ENCODE data around the gene SORCS2. TPM values are rescaled to one million over a fixed set of nuclear protein-coding genes. Genes with fewer than 3 reads are reported as not detected.

The SORCS2 gene
- total RNA-seq, 5 donors from 2014 or later (not counting 1 experiment from before 2014, with no cell fraction given), result 0.22 TPM; not detected in 4

DNA sequence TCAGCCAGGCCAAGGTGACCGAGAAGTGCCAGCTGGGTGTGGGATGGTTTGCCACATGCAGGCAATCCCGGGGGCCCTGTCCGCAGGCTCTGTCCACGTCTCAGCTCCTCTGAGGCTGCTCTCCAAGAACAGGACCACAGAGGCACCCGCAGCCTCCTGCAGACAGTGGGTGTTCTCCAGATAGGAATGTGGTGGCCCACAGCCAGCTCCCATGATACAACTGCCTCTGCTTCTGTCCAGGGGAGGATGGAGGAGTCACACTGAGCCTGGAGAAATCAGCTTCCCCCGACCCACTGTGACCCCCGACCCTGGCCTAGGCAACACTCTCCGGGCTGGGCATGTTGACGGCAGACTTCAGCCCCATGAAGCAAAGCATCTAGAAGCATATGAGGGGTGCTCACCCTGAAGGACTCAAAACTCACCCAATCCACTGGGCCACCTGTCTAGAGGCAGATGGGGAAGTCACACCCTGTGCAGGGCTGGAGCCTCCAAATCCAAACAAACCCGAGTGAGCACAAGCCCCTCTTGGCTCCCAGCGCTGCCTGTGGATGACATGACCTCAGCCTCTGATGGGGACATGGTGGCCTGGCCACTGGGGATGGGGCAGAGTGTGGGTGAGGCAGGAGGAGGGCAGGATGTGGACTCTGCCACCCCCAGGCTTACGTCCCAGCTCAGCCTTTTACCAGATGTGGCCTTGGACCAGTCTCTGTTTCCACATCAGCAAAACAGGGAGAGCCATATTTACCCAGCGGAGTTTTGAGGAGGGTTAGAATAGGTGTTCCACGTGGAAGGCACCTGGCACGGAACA is 140.1 kb downstream of the SORCS2 start:
- H3K4me1 ChIP-seq (ENCODE audit: control insufficient read depth in 1 of 2, extremely low read depth in 1 of 2, insufficient read depth in 2 of 2, low read length in 2 of 2), result peaks cover 0 to 5% of the 10 kb centered on the region in 2 experiments
- Mint-ChIP-seq H3K4me1 (no peaks in the 10 kb centered on the region), H3K36me3 (no peaks in the 10 kb centered on the region), H3K27ac (no peak overlapping the region), H3K9me3 (no peaks in the 10 kb centered on the region), H3K4me3 (no peak overlapping the region), H3K27me3 (peaks cover 0 to 4% of the 10 kb centered on the region in 2 donors)
- H3K4me3 ChIP-seq (ENCODE audit: control insufficient read depth in 1 of 2, extremely low read depth in 1 of 2, low read length in 1 of 2), result no peak overlapping the region
- no peak for ATAC-seq (replicated peaks in 1 of 4)
- H3K27me3 ChIP-seq (replicated peaks in 1 of 2; ENCODE audit: control insufficient read depth in 2 of 2, extremely low read depth in 1 of 2, insufficient read depth in 2 of 2, low read length in 1 of 2), result peaks cover 0 to 33% of the 10 kb centered on the region in 2 experiments
- no peak for DNase-seq
- CTCF ChIA-PET, result no interaction called here
- WGBS (ENCODE audit: insufficient coverage), result 89% methylated on average over 9 of the region's 15 CpGs
- H3K36me3 ChIP-seq (ENCODE audit: control insufficient read depth in 2 of 2, extremely low read depth in 1 of 2, insufficient read depth in 1 of 2, low read length in 1 of 2), result no peaks in the 10 kb centered on the region
- POLR2A ChIA-PET, result no interaction called here
- H3K9me3 ChIP-seq, result no peaks in the 10 kb centered on the region
- H3K27ac ChIP-seq (ENCODE audit: low read length), result no peak overlapping the region

DNA sequence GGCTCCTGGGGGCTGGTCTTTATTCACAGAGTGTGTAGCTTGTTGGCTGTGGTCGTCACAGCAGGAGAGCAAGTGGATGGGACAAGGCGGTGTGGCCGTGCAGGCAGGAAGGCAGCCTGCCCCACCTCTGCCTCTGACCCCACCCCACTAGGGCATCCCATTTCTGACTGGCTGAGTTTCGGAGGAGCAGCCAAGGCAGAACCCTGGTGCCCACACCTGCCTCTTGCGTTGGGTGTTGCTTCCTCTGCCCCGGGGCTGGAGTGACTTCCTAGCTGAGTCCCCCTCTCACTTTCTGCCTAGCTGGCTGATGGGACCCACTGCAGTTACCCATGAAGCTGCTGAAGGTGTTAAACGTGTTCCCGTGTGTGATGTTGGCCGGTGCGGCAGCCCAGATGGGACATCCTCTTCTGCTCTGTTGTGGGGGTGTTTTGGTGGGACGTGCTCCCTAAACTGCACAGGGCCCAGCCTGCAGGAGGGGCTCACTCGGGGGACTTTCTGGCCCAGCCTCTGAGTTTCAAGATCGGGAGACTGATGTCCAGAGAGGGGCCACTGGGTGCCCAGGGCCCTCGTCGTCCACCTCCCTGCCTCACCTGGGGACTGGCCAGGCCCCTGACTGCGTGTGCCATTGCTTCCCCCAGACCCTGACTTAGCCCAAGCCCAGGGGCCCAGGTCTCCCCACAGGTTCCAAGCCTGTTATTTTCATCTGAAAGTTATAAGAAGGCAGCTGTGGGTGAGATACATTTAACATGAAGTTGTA is 140.9 kb downstream of the SORCS2 start:
- H3K4me1 ChIP-seq (ENCODE audit: control insufficient read depth in 1 of 2, extremely low read depth in 1 of 2, insufficient read depth in 2 of 2, low read length in 2 of 2), result peaks cover 0 to 5% of the 10 kb centered on the region in 2 experiments
- 65% methylated on average over 7 of the region's 16 CpGs for whole genome bisulfite sequencing (ENCODE audit: insufficient coverage)
- CTCF ChIA-PET, result interaction anchor here in 1 of 2 donors (0.7 kb wide), 1 partner anchor 1150 kb away, joined by 3 read pairs; no protein-coding TSS in a partner anchor

DNA sequence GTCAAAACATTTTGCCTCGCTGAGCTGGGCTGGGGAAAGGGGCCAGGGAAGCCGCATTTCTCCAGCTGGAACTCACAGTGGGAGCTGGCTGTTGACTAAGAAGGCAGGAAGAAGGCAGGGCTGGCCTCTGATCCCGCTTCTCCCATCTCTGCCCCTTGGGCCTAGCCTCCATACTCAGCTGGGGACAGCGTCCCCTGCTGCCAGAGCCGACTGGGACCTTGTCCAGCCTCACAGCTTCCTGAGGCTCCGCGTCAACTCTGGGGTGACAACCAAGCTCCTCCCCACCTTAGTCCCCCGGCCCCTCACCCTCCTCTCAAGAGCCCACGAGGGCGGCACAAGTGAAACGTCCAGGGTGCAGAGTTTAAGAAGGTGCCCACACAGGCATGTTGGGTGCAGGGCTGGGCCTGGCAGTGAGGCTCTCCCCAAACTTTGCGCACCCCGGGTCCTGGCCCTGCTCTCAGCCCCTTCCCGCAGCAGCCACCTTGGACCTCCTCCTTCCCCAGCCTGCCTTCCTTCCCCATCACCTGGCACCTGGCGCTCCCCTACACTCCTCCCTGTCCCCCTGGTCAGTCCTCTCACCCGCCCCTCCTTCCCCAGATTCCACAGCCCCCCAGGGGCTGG is 141.6 kb downstream of the SORCS2 start:
- ChIA-PET POLR2A (no interaction called here), CTCF (interaction anchor here in 1 of 2 donors (0.7 kb wide), 1 partner anchor 1151 kb away, joined by 3 read pairs; no protein-coding TSS in a partner anchor)
- 76% methylated on average over 14 of the region's 16 CpGs for WGBS (ENCODE audit: insufficient coverage)
- H3K27ac ChIP-seq (ENCODE audit: low read length), result no peak overlapping the region
- Mint-ChIP-seq H3K27me3 (peaks cover 0 to 4% of the 10 kb centered on the region in 2 donors), H3K9me3 (peaks cover 0 to 3% (median 0%) of the 10 kb centered on the region in 3 donors), H3K4me3 (no peak overlapping the region), H3K4me1 (no peaks in the 10 kb centered on the region), H3K27ac (no peak overlapping the region), H3K36me3 (no peaks in the 10 kb centered on the region)
- peaks cover 0 to 5% of the 10 kb centered on the region in 2 experiments for H3K4me1 ChIP-seq (ENCODE audit: control insufficient read depth in 1 of 2, extremely low read depth in 1 of 2, insufficient read depth in 2 of 2, low read length in 2 of 2)
- no peaks in the 10 kb centered on the region for H3K9me3 ChIP-seq
- peaks cover 0 to 24% of the 10 kb centered on the region in 2 experiments for H3K27me3 ChIP-seq (replicated peaks in 1 of 2; ENCODE audit: control insufficient read depth in 2 of 2, extremely low read depth in 1 of 2, insufficient read depth in 2 of 2, low read length in 1 of 2)
- no peaks in the 10 kb centered on the region for H3K36me3 ChIP-seq (ENCODE audit: control insufficient read depth in 2 of 2, extremely low read depth in 1 of 2, insufficient read depth in 1 of 2, low read length in 1 of 2)
- no peak for DNase-seq
- H3K4me3 ChIP-seq (ENCODE audit: control insufficient read depth in 1 of 2, extremely low read depth in 1 of 2, low read length in 1 of 2), result no peak overlapping the region
- ATAC-seq (replicated peaks in 1 of 4), result no peak

More for the DNA sequence above, 140.9 kb downstream of the SORCS2 start:
- Mint-ChIP-seq H3K4me3 (no peak overlapping the region), H3K27me3 (peaks cover 0 to 4% of the 10 kb centered on the region in 2 donors), H3K9me3 (peaks cover 0 to 3% (median 0%) of the 10 kb centered on the region in 3 donors), H3K36me3 (no peaks in the 10 kb centered on the region), H3K4me1 (no peaks in the 10 kb centered on the region), H3K27ac (no peak overlapping the region)
- POLR2A ChIA-PET, result no interaction called here
- ATAC-seq (replicated peaks in 1 of 4) (no peak), DNase-seq (no peak)
- no peak overlapping the region for H3K27ac ChIP-seq (ENCODE audit: low read length)
- no peaks in the 10 kb centered on the region for H3K36me3 ChIP-seq (ENCODE audit: control insufficient read depth in 2 of 2, extremely low read depth in 1 of 2, insufficient read depth in 1 of 2, low read length in 1 of 2)
- H3K9me3 ChIP-seq, result no peaks in the 10 kb centered on the region
- H3K27me3 ChIP-seq (replicated peaks in 1 of 2; ENCODE audit: control insufficient read depth in 2 of 2, extremely low read depth in 1 of 2, insufficient read depth in 2 of 2, low read length in 1 of 2), result peaks cover 0 to 30% of the 10 kb centered on the region in 2 experiments
- H3K4me3 ChIP-seq (ENCODE audit: control insufficient read depth in 1 of 2, extremely low read depth in 1 of 2, low read length in 1 of 2), result no peak overlapping the region

DNA sequence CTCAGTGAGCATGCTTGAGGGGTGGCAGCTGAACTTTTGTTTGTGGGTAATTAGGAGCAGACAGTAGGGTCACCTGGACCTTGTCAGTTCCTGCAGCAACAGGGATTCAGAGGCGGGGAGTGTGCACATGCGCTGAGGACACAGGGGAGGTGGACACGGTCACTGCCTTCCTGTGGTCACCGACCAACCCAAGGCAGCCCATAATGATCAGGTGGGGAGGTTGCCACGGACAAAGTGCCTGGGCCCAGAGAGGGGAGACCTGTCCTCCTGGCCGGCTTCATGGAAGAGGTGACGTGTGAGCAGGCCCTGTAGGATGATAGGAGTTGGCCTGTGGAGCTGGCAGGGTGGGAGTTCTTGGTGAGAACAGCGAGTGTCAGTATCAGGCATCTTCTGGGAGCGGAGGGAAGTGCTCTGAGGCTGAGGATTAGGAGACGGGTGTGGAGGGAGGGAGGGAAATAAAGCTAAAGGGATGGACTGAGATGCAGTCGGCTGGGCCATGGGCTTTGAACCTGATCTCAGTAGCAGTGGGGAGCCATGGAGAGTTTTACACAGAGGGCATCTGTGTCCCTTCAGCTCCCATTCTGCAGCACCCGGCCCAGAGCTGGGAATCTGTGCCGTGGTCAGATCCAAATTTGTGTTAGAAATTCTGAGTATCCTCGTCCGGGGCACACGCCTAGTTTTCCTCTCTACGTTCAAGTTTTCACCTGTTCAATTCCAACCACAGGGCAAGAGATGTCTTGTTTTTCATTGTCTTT is 142.4 kb downstream of the SORCS2 start:
- H3K9me3 Mint-ChIP-seq, result peaks cover 0 to 3% (median 0%) of the 10 kb centered on the region in 3 donors
- Histone ChIP-seq H3K4me3 (ENCODE audit: control insufficient read depth in 1 of 2, extremely low read depth in 1 of 2, low read length in 1 of 2) (no peak overlapping the region), H3K36me3 (ENCODE audit: control insufficient read depth in 2 of 2, extremely low read depth in 1 of 2, insufficient read depth in 1 of 2, low read length in 1 of 2) (no peaks in the 10 kb centered on the region), H3K27me3 (replicated peaks in 1 of 2; ENCODE audit: control insufficient read depth in 2 of 2, extremely low read depth in 1 of 2, insufficient read depth in 2 of 2, low read length in 1 of 2) (peaks cover 0 to 24% of the 10 kb centered on the region in 2 experiments), H3K4me1 (ENCODE audit: control insufficient read depth in 1 of 2, extremely low read depth in 1 of 2, insufficient read depth in 2 of 2, low read length in 2 of 2) (peaks cover 0 to 5% of the 10 kb centered on the region in 2 experiments), H3K9me3 (no peaks in the 10 kb centered on the region), H3K27ac (ENCODE audit: low read length) (no peak overlapping the region)
- ChIA-PET CTCF (no interaction called here), POLR2A (no interaction called here)
- no peak overlapping the region for H3K4me3 Mint-ChIP-seq
- no peak overlapping the region for H3K27ac Mint-ChIP-seq
- ATAC-seq (replicated peaks in 1 of 4) (no peak), DNase-seq (no peak)
- 77% methylated on average over 16 of the region's 17 CpGs for WGBS (ENCODE audit: insufficient coverage)
- peaks cover 0 to 4% of the 10 kb centered on the region in 2 donors for H3K27me3 Mint-ChIP-seq
- no peaks in the 10 kb centered on the region for H3K4me1 Mint-ChIP-seq
- H3K36me3 Mint-ChIP-seq, result no peaks in the 10 kb centered on the region

DNA sequence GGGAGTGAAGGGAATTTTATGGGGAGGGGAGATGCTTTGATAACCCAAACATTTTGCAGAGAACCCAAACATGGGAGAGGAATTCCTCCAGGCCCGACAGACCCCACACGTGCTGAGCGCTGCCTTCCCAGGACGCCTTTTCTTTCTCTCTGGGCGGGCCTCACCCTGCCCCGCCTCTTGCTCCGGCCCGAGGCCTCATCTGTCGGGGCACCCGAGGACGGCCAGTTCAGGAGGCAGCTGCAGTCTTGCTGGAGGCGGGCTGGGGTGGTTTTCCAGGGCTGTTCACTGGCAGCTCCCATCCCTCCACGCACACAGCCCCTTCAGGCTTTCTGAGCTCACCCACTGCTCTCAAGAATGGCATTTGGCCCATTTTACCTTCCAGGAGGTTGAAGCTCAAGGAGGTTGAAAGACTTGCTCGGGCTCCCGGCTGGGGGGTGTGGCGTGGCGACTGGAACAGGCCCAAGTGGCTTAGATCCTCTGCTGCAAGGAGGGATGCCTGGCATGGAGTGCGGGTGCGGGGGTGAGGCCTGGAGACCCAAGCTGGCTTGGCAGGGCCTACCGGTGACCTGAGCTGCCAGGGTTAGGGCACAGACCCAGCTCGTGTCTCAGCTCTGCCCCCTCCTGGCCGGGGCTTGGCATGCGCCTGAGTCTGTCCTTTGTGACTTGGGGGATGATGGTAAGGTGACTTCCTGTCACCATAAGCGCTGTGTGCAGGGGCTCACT is 143.2 kb downstream of the SORCS2 start:
- Histone ChIP-seq H3K9me3 (no peaks in the 10 kb centered on the region), H3K4me3 (ENCODE audit: control insufficient read depth in 1 of 2, extremely low read depth in 1 of 2, low read length in 1 of 2) (no peak overlapping the region), H3K4me1 (ENCODE audit: control insufficient read depth in 1 of 2, extremely low read depth in 1 of 2, insufficient read depth in 2 of 2, low read length in 2 of 2) (peaks cover 0 to 5% of the 10 kb centered on the region in 2 experiments), H3K36me3 (ENCODE audit: control insufficient read depth in 2 of 2, extremely low read depth in 1 of 2, insufficient read depth in 1 of 2, low read length in 1 of 2) (no peaks in the 10 kb centered on the region), H3K27ac (ENCODE audit: low read length) (no peak overlapping the region), H3K27me3 (replicated peaks in 1 of 2; ENCODE audit: control insufficient read depth in 2 of 2, extremely low read depth in 1 of 2, insufficient read depth in 2 of 2, low read length in 1 of 2) (peaks cover 0 to 23% of the 10 kb centered on the region in 2 experiments)
- ATAC-seq (replicated peaks in 1 of 4) (peak in 1 of 4 experiments; percentile 31), DNase-seq (peak in 28 of 35 experiments; percentile 8 to 59 (median 24))
- ChIA-PET POLR2A (no interaction called here), CTCF (no interaction called here)
- Mint-ChIP-seq H3K4me3 (no peak overlapping the region), H3K9me3 (peaks cover 0 to 3% (median 0%) of the 10 kb centered on the region in 3 donors), H3K36me3 (no peaks in the 10 kb centered on the region), H3K27me3 (peaks cover 0 to 4% of the 10 kb centered on the region in 2 donors), H3K27ac (no peak overlapping the region), H3K4me1 (no peaks in the 10 kb centered on the region)
- WGBS (ENCODE audit: insufficient coverage), result 53% methylated on average over 20 of the region's 24 CpGs
